Measurements from ENCODE around the gene BSN.
"Not testable (repeated sequence)": the region's sequence is repeated elsewhere in the genome, so short reads cannot be mapped to it uniquely, and the experiment has no call there.

DNA sequence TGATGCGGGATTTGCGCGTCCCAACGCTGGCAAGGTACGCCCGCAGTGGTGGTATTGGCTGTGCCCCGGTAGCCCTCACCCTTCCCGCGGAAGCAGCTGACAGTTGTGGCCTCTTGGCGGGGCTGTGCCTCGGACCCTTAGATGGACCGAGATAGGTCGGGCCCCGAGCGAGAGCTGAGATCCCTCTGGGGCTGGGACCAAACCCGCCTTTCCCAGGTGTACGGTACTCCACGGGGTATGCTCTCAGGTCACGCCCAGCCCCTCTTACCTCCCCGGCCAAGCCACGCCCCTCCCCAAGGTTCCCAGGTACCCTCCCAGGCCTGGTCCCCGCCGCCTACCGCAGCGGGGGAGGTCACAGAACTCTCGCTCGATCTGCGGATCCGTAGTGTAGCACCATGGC lies 132.1 kb downstream of the BSN start:
- TF ChIP-seq, protein P1, sequence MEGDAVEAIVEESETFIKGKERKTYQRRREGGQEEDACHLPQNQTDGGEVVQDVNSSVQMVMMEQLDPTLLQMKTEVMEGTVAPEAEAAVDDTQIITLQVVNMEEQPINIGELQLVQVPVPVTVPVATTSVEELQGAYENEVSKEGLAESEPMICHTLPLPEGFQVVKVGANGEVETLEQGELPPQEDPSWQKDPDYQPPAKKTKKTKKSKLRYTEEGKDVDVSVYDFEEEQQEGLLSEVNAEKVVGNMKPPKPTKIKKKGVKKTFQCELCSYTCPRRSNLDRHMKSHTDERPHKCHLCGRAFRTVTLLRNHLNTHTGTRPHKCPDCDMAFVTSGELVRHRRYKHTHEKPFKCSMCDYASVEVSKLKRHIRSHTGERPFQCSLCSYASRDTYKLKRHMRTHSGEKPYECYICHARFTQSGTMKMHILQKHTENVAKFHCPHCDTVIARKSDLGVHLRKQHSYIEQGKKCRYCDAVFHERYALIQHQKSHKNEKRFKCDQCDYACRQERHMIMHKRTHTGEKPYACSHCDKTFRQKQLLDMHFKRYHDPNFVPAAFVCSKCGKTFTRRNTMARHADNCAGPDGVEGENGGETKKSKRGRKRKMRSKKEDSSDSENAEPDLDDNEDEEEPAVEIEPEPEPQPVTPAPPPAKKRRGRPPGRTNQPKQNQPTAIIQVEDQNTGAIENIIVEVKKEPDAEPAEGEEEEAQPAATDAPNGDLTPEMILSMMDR (IDR thresholded peaks at IDR 0.05): not testable (repeated sequence)
- not testable (repeated sequence) for TF ChIP-seq POLR2A, POLR2AphosphoS5 (IDR thresholded peaks at IDR 0.05)

Measured in suprapubic skin (tissue), 4 donors.